GM10847 (cell line): ENCODE results near the gene NDEL1.

Experiments
- POLR2A ChIP-seq: IDR thresholded peaks from 2 replicates; pipeline ENCODE4 v1.6.1; 2011; ENCODE audit not compliant: insufficient read length; ENCODE audit errors: extremely low read depth

Gene NDEL1

GRCh38 chr17:8409966-8410882, 25.5 kb upstream of the NDEL1 start:
- no peak for TF ChIP-seq POLR2A

GRCh38 chr17:8410883-8411238, 24.8 kb upstream of the NDEL1 start:
- TF ChIP-seq POLR2A = no peak

GRCh38 chr17:8412089-8412488, 23.6 kb upstream of the NDEL1 start:
- no peak for TF ChIP-seq POLR2A

GRCh38 chr17:8413328-8413727, 22.4 kb upstream of the NDEL1 start:
- TF ChIP-seq POLR2A = no peak

- TF ChIP-seq POLR2A = no peak
Measured at GRCh38 chr17:8413938-8414337, 21.7 kb upstream of the NDEL1 start.

GRCh38 chr17:8417806-8418205, 17.9 kb upstream of the NDEL1 start:
- no peak for TF ChIP-seq POLR2A

GRCh38 chr17:8418471-8418870, 17.2 kb upstream of the NDEL1 start:
- no peak for TF ChIP-seq POLR2A

- TF ChIP-seq POLR2A = no peak
Measured at GRCh38 chr17:8419305-8419704, 16.4 kb upstream of the NDEL1 start.

GRCh38 chr17:8420041-8420934, 15.4 kb upstream of the NDEL1 start:
- TF ChIP-seq POLR2A = no peak

GRCh38 chr17:8421571-8421970, 14.1 kb upstream of the NDEL1 start:
- TF ChIP-seq POLR2A = no peak

- TF ChIP-seq POLR2A = no peak
Measured at GRCh38 chr17:8426094-8426720, 9.5 kb upstream of the NDEL1 start.

- no peak for TF ChIP-seq POLR2A
Measured at GRCh38 chr17:8426802-8427201, 8.9 kb upstream of the NDEL1 start.

- no peak for TF ChIP-seq POLR2A
Measured at GRCh38 chr17:8430966-8431365, 4.7 kb upstream of the NDEL1 start.

- TF ChIP-seq POLR2A = no peak
Measured at GRCh38 chr17:8436169-8436843, 622 bp downstream of the NDEL1 start.

GRCh38 chr17:8436844-8437171, 1.1 kb downstream of the NDEL1 start:
- TF ChIP-seq POLR2A = no peak
